Adipocyte (in vitro differentiated cells): ENCODE measurements around the gene PASD1.

Experiments used
- DNase-seq: peaks from one replicate; pipeline ENCODE4 v3.0.0-alpha.2; 2015; ENCODE audit warnings: low read depth
- H3K27me3 ChIP-seq: replicated peaks from 2 replicates; pipeline ENCODE4 v1.7.0; 2013; ENCODE audit warnings: mild to moderate bottlenecking, low read length, moderate library complexity; ENCODE audit not compliant: control insufficient read depth, insufficient read depth
- H3K36me3 ChIP-seq: 2 replicates; pipeline ENCODE4 v1.7.0; 2013; ENCODE audit warnings: low read length, mild to moderate bottlenecking, moderate library complexity; ENCODE audit not compliant: control insufficient read depth, insufficient read depth, severe bottlenecking
- H3K4me1 ChIP-seq: 2 replicates; pipeline ENCODE4 v1.7.0; 2013; ENCODE audit warnings: mild to moderate bottlenecking, low read length, moderate library complexity; ENCODE audit not compliant: control insufficient read depth, insufficient read depth
- H3K4me3 ChIP-seq: 2 replicates; pipeline ENCODE4 v1.7.0; 2013; ENCODE audit warnings: mild to moderate bottlenecking, low read length, moderate library complexity
- H3K9ac ChIP-seq: 2 replicates; pipeline ENCODE4 v1.7.0; 2013; ENCODE audit warnings: mild to moderate bottlenecking, low read length, moderate library complexity
- H3K9me3 ChIP-seq: 2 replicates; pipeline ENCODE4 v1.7.0; 2013; ENCODE audit warnings: mild to moderate bottlenecking, low read length, moderate library complexity; ENCODE audit not compliant: control insufficient read depth

Gene PASD1

GRCh38 chrX:151702741-151703340 lies 139.4 kb downstream of the PASD1 start:
- DNase-seq, result no peak
- Histone ChIP-seq H3K36me3 (no peaks in the 10 kb centered on the region), H3K27me3 (peaks cover 45% of the 10 kb centered on the region), H3K4me1 (peaks cover 2% of the 10 kb centered on the region), H3K9ac (no peak overlapping the region), H3K4me3 (no peak overlapping the region), H3K9me3 (no peaks in the 10 kb centered on the region)

- Histone ChIP-seq H3K36me3 (no peaks in the 10 kb centered on the region), H3K9me3 (no peaks in the 10 kb centered on the region), H3K4me1 (no peaks in the 10 kb centered on the region), H3K9ac (no peak overlapping the region), H3K27me3 (peaks cover 47% of the 10 kb centered on the region), H3K4me3 (no peak overlapping the region)
- DNase-seq, result no peak
These were observed 140.0 kb downstream of the PASD1 start for GRCh38 chrX:151703487-151703886.

- DNase-seq, result no peak
- no peaks in the 10 kb centered on the region for H3K4me1 ChIP-seq
- no peaks in the 10 kb centered on the region for H3K9me3 ChIP-seq
- H3K9ac ChIP-seq, result no peak overlapping the region
- peaks cover 47% of the 10 kb centered on the region for H3K27me3 ChIP-seq
- no peaks in the 10 kb centered on the region for H3K36me3 ChIP-seq
- no peak overlapping the region for H3K4me3 ChIP-seq
These were observed 140.7 kb downstream of the PASD1 start for GRCh38 chrX:151704041-151704663.

GRCh38 chrX:151708821-151709220 lies 145.3 kb downstream of the PASD1 start:
- Histone ChIP-seq H3K4me3 (no peak overlapping the region), H3K27me3 (peaks cover 42% of the 10 kb centered on the region), H3K9ac (no peak overlapping the region), H3K4me1 (no peaks in the 10 kb centered on the region), H3K36me3 (no peaks in the 10 kb centered on the region), H3K9me3 (no peaks in the 10 kb centered on the region)
- no peak for DNase-seq

- H3K9me3 ChIP-seq, result no peaks in the 10 kb centered on the region
These were observed 147.0 kb downstream of the PASD1 start for GRCh38 chrX:151710457-151710856.

GRCh38 chrX:151711154-151711553 lies 147.7 kb downstream of the PASD1 start:
- H3K27me3 ChIP-seq, result peaks cover 33% of the 10 kb centered on the region
- no peak overlapping the region for H3K9ac ChIP-seq
- no peaks in the 10 kb centered on the region for H3K9me3 ChIP-seq
- no peaks in the 10 kb centered on the region for H3K36me3 ChIP-seq
- no peak overlapping the region for H3K4me3 ChIP-seq
- no peak for DNase-seq
- no peaks in the 10 kb centered on the region for H3K4me1 ChIP-seq

More at GRCh38 chrX:151710457-151710856, 147.0 kb downstream of the PASD1 start:
- no peak for DNase-seq
- Histone ChIP-seq H3K36me3 (no peaks in the 10 kb centered on the region), H3K9ac (no peak overlapping the region), H3K4me3 (no peak overlapping the region), H3K4me1 (no peaks in the 10 kb centered on the region), H3K27me3 (peaks cover 36% of the 10 kb centered on the region)

GRCh38 chrX:151711787-151712186 lies 148.3 kb downstream of the PASD1 start:
- Histone ChIP-seq H3K9ac (no peak overlapping the region), H3K4me3 (no peak overlapping the region), H3K4me1 (no peaks in the 10 kb centered on the region), H3K9me3 (no peaks in the 10 kb centered on the region), H3K27me3 (peaks cover 27% of the 10 kb centered on the region), H3K36me3 (no peaks in the 10 kb centered on the region)
- DNase-seq, result no peak

- Histone ChIP-seq H3K36me3 (no peaks in the 10 kb centered on the region), H3K4me3 (no peak overlapping the region), H3K27me3 (peaks cover 27% of the 10 kb centered on the region), H3K9me3 (no peaks in the 10 kb centered on the region), H3K4me1 (no peaks in the 10 kb centered on the region), H3K9ac (no peak overlapping the region)
- DNase-seq, result no peak
These were observed 148.8 kb downstream of the PASD1 start for GRCh38 chrX:151712253-151712652.

- Histone ChIP-seq H3K4me3 (no peak overlapping the region), H3K36me3 (no peaks in the 10 kb centered on the region), H3K4me1 (no peaks in the 10 kb centered on the region), H3K9me3 (no peaks in the 10 kb centered on the region), H3K9ac (no peak overlapping the region), H3K27me3 (peaks cover 24% of the 10 kb centered on the region)
- peak; percentile 35 for DNase-seq
These were observed 150.4 kb downstream of the PASD1 start for GRCh38 chrX:151713849-151714248.

- Histone ChIP-seq H3K9ac (no peak overlapping the region), H3K9me3 (no peaks in the 10 kb centered on the region), H3K4me1 (no peaks in the 10 kb centered on the region), H3K27me3 (peaks cover 24% of the 10 kb centered on the region), H3K36me3 (no peaks in the 10 kb centered on the region), H3K4me3 (no peak overlapping the region)
- DNase-seq, result no peak
These were observed 150.9 kb downstream of the PASD1 start for GRCh38 chrX:151714362-151714761.

- no peak within 1 kb of the TSS for H3K4me3 ChIP-seq
- no peak for DNase-seq
- no peaks in the 10 kb centered on the region for H3K4me1 ChIP-seq
- no peaks in the 10 kb centered on the region for H3K9me3 ChIP-seq
- H3K9ac ChIP-seq, result no peak within 1 kb of the TSS
- peaks cover 24% of the 10 kb centered on the region for H3K27me3 ChIP-seq
- H3K36me3 ChIP-seq, result no peaks in the 10 kb centered on the region
These were observed 152.3 kb downstream of the PASD1 start, which contains the start of gene FATE1 for GRCh38 chrX:151715752-151716151. TSS of gene FATE1 (plus strand) at chrX:151716035. CDS start at chrX:151716120, 85 bp downstream.
